HG02623 (cell line): ENCODE data around the gene VPS36.
"Not testable (repeated sequence)": the region's sequence is repeated elsewhere in the genome, so short reads cannot be mapped to it uniquely, and the experiment has no call there.

Source experiments
- ATAC-seq: cut with Tn5 transposase; IDR thresholded peaks from one replicate; pipeline ENCODE4 v1.9.1; 2021; ENCODE audit warnings: moderate library complexity; ENCODE audit not compliant: unreplicated experiment

Gene VPS36

DNA sequence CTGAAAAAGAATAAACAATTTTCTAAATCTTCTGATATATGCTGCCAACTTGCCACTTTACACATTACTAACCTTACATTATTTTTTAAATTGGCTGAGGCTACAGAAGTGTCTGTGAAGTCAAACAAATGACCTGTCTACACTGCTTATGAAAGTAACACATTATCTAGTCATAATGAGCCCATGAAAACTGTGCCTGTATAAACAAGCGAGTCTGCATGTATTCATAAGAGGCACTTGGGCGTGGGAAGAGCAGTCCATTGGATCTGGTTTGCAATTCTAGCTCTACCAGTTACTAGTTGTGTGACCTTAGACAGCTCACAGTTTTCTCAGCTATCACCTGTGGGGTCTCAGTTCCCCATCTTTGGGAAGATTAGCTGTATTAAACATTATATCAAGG is 3.1 kb downstream of the VPS36 start:
- ATAC-seq = no peak

DNA sequence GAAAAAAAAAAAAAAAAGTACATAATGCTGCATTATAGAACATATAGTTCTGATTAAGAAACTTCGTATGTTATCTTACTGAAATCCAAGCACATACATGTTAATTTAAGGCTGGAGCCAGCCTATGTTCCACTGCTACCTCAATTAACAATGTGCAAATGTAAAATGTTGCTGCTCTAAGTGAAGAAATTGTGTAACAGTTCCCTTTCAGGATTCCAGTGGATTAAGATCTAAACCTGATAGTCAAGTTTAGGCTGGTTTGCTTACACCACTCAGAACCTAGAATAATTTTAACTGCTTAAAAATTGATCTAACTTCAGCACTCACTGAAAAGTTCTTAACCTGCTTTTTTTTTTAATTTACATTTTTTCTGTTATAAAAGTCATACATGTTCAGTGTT is 4.2 kb downstream of the VPS36 start:
- ATAC-seq = no peak

DNA sequence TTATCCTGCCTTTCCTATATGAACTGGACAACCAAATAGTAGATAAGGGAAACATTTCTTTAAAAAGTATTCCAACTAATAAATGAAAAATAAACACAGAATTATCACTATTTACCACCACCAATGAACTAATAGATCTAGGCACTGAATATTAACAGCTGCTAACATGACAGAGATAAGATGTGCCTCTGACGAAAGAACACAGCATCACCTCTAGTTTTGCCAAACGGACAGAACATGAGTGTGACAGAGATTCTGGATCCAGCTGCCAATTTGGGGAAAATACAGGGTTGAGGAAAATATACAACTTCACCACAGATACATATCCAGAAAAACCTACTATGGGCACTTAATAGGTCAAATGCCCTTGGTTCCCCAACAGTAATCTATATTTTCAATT is 18.0 kb downstream of the VPS36 start:
- ATAC-seq = no peak

DNA sequence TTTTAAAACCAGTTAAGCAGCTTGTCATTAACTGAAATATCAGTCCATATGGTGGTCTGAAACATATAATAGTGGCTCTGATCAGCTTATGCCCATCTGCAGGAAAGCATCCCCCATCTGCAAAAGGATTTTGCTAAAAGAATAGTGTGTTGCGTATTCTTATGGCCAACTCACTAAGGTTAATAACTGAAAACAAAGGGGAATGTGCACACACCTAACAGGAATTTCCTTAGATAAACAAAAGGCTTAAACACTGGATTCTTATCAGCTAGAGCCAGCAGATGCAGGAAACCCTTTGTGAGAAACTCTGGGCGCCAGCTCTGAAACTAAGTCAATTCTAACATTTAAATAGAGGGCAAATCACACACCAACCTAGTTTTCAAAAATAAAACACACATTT is 22.1 kb downstream of the VPS36 start:
- ATAC-seq = no peak

DNA sequence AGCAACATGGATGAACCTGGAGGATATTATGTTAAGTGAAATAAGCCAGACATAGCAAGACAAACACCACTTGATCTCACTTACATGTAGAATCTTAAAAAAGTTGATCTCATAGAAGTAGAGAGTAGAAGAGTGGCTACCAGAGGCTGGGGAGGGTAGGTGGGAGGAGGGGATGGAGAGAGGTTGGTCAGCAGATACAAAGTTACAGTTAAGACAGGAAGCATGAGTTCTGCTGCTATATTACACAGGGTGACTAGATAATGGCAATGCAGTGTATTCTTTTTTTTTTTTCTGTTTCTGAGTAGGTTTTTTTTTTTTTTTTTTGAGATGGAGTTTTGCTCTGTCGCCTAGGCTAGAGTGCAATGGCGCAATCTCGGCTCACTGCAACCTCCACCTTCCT is 29.2 kb downstream of the VPS36 start:
- ATAC-seq = no peak

DNA sequence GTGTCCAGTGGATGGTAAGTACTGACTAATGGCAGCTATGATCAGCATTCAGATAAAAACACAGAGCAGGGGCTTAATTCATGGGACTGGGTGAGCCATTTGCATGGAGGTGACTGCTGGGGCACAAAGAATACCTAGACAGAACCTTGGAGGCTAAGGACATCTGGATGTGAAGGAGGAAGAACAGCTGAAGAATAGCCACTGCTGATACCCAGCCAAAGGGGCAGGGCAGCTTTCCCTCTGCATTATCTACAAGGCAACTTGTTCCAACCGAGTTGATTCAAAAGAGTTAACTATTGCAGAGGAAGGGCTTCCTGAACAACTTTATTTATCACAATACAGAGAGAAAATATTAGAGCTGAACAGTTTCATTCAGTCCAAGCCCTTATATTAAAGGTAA is 31.4 kb downstream of the VPS36 start:
- no peak for ATAC-seq

DNA sequence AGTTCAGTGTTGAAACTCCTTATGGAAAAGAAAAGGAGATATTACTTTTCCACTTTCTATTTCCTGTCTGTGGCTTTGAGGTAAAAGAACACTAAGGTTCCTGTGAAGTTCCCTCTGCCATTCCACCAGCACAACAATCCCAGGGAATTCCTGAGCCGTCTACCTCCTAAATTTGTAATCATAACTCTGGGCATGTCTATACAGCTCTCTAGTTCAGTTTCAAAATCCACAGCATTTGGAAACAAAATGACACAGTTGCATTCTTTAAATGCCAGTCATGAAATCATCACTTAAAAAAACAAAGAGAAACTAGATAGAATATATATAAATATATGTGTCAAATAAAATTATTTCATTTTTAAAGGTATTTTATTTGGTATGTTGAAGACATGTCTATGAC is 35.5 kb downstream of the VPS36 start:
- no peak for ATAC-seq

DNA sequence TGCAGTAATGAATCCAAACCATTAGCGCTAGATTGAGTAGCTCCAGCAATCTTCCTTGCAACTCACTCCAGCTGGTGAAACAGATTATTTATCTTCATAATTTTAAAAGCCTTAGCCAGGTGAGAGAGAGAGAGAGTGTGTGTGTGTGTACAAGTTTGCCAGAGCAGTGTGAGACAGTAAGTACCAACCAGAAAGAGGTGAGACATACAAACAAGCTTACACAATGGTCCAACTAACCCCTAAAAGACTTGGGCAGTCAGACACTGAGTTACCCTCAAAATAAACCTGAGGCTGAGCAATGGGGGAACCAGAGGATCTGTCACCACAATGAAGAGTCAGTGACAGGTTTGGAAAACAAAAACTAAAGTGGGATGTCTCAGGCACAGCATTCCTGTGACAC is 36.4 kb downstream of the VPS36 start:
- ATAC-seq = no peak

DNA sequence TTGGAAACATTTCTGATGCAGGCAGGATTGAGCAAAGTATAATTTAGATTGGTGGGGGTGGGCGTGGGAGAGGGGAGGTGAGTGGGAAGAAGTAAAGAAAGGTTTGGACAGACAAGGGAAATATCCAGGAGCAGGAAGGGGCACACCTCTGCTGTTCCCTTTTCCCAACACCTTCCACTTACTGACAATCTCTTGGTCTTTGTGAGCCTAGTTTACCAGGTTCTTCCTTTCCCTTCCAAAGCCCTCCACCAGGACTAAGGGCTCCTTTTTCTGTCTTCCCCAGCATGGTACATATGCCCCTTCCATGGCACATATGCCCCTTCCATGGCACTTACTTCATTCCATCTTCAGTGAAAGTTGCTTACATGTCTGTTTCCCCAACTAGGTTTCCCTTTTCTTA is 38.3 kb downstream of the VPS36 start:
- ATAC-seq = no peak

DNA sequence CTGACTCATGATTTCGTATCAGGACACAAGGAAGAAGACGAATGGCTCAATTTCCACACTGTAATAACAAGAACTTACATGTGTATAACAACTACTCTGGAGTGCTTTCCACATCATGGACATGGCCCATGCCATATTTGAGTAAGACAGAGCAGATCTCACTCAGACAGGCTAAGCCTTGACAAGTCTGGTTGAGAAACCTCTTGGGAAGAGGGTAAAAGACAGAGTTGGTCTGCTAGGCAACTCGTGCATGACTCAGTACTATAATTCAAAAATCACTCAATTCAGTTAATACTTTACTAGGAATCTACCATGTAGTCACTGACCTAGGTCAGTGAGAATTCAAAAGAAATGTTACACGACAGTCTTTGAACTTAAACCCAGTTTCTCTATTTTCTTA is 38.8 kb downstream of the VPS36 start:
- peak; percentile 89 for ATAC-seq

DNA sequence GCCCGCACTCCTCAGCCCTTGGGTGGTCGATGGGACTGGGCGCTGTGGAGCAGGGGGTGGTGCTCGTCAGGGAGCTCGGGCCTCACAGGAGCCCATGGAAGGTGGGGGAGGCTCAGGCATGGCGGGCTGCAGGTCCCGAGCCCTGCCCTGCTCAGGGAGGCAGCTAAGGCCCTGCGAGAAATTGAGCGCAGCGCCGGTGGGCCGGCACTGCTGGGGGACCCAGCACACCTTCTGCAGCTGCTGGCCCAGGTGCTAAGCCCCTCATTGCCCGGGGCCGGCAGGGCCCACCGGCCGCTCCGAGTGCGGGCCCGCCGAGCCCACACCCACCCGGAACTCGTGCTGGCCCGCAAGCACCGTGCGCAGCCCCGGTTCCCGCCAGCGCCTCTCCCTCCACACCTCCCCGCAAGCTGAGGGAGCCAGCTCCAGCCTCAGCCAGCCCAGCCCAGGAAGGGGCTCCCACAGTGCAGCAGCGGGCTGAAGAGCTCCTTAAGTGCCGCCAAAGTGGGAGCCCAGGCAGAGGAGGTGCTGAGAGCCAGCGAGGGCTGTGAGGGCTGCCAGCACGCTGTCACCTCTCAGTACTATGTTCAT is 42.3 kb downstream of the VPS36 start:
- not testable (repeated sequence) for ATAC-seq

DNA sequence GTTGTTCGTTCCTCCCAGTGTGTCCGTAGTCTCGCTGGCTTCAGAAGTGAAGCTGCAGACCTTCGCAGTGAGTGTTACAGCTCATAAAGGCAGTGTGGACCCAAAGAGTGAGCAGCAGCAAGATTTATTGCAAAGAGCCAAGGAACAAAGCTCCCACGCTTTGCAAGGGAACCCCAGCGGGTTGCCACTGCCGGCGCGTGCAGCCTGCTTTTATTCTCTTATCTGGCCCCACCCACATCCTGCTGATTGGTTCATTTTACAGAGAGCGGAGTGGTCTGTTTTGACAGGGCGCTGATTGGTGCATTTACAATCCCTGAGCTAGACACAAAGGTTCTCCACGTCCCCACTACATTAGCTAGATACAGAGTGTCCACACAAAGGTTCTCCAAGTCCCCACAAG is 43.0 kb downstream of the VPS36 start:
- not testable (repeated sequence) for ATAC-seq

DNA sequence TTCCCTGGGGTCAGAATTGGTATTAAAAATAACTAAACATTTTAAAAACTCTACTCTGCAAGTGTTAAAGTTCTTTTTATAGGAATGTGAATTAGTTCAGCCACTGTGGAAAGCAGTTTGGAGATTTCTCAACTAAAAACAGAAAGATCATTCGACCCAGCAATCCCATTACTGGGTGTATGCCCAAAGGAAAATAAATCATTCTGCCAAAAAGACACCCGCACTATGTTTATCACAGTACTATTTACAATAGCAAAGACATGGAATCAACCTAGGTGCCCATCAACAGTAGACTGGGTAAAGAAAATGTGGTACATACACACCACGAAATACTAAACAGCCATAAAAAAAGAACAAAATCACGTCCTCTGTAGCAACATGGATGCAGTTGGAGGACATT is 43.8 kb downstream of the VPS36 start:
- ATAC-seq = no peak

DNA sequence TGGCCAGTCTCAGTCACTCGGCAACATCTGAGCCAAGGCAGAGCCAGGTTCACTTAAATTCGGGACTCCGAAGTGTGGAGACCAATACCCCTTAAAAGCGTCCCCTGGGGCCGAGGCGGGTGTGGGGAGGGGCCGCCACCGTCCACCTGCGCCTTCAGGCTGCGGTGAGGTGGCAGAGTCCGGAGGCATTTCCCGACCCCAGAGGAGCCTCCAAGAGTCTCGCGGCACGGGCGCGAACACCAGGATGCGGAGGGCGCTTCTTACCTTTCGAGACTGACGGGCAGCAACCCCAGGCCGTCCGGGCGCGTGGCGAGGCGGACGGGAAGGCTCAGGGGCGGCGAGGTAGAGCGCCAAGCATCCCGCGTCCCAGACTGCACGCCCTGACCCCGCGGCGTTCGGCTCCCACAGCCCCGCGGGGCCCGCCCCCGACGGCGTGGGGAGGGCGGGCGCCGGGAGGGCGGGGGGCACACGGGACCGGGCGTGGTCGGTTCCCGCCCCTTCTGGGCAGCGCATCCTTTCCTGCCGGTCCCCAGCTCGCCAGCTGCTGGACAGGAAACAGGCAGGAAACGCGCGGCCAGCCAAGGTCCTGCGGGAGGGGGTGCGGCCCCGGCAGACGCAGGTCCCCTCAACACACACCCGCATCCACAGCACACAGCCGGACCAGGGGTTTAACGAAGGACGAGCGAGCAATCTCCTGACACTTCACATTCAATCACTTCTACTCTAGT is 44.5 kb downstream of the VPS36 start, which contains the start of gene THSD1:
THSD1 (minus strand) TSS at position 406 of the 728 bp plus-strand sequence. CDS start 3,572 bp downstream, outside the sequence.
- ATAC-seq = no peak

DNA sequence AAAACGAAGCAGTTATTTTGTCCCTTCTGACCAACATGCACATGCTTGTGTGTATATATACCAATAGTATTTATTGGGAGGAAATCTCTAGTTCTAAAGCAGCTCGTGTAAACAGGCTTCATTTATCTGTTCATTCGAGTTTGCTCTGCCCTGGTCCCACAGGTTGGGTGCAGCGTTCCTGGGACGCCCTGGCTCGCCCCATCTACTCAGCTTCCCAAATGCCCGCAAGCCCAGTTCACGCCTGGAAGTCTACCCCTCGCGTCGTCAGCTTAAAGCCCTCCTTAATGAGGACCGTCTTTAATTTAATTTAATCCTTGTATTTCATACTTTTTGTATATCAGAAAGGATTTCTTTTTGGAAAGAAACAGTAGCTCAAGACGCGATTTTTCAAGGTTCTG is 45.1 kb downstream of the VPS36 start:
- ATAC-seq = no peak

DNA sequence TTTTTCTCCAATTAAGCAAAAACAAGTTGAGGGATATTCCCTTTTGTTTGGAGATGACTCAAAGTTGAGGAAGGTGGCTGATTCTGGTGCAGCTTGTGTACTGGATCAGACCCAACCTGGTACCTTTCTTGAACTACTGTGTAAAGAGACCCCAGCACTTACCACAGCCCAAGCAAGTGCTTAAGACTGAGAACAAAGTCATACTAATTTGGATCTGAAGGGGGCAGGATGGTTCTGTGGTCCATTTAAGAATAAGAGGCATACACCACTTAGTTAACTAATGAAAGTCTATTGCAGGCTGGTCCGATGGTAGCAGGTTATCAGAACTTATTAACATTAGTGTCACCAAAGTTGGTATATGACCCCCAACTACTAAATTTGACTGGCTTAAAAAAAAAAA is 50.7 kb downstream of the VPS36 start:
- ATAC-seq = no peak

DNA sequence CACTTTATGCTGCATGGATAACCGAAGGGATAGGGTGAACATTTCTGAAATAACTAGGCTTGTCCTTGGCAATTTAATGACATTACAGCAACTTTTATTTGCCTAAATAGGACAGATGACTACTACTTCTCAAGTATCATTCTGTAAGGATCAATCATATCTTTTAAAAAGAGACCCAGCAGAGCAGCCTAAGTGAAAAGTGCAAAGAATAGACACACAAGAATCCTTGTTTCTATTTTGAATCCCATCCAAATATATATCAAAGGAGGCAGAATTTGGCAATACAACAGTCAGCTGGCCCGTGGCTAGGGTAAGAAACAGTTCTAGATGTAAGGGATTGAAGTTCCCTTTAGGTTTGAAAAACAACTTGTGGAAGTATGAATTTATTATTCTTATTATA is 51.4 kb downstream of the VPS36 start:
- no peak for ATAC-seq

DNA sequence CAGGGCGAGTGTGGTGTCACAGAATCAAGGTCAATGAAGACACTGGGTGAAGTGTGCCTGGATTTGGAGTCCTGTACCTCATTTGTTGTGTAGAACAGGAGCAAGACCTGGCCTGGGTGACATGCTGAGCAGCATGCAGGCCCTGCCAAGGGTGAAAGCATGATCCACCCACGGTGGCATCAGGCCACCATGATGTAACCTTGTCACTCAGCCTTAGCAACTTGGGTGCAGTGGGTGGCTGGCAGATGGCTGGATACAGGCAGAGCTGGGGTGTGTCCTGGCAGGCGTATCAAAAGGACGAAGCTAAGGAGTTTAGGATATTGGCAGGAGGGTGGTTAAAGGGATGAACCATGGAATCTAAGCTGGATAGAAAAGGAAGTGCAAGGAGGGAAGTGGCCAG is 54.7 kb downstream of the VPS36 start:
- no peak for ATAC-seq

DNA sequence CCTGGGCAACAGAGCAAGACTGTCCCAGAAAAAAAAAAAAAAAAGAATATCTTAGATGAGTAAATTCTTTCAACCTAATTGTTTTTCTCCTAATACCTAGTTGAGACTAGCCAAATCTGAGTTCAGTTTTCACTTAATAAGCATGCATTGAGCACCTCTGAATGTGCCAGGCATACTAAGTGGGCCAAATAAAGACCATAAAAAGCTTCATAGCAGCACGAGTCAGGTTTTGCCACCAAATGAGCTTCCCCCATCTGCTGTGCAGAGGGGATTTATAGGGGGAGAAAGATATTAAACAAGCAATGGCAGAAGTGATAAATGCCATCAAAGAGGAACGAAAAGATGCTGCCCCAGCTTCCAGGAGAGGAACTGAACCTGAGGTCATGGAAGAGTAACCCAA is 55.8 kb downstream of the VPS36 start:
- no peak for ATAC-seq

DNA sequence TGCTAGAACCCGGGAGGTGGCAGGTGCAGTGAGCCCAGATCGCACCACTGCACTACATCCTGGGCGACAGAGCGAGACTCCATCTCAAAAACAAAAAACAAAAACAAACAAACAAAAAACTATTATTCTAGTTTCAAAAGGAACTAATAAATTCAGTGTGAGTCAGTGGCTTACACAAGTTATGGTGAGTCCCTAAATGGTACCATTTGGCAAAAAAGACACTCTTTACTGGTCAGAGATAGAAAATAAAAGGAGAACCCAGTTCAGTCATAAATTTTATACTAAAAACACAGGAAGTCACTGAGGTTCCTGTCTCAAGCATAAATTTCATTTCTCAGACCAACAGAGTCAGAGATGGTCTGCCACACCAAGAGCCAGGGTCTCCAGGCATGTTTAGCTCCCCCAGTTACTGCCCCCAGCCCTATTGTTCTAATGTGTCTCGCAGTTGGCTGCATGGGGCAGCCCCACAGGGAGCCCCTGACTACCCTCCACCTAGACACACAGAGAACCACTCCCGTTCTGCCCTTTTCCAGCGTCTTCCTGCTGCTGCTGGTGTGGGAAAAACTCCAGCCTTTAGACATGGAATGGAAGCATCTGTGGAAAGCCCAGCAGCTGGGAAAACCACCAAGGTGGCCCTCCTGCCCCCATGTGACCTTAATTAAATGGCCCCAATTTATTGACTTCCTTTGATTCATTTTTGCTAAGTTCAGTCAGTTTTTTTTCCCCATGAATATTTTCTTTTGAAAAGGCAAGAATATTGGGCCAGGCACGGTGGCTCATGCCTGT is 56.7 kb downstream of the VPS36 start:
- no peak for ATAC-seq

DNA sequence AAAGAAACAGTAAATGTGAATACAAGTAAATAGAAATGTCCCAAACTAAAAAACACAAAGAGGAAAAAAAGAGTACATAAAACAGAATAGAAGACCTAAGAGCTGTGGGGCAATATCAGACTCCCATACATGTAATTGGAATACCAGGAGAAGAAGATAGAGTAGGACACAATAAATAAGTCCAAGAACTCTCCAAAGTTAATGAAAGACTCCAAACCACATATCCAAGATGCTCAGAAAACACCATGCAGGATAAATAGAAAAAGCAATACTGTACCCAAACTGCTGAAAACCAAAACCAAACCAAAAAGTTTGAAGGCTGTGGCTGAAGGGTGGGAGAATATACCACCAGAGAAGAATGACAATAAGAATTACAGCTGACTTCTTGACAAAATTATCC is 62.7 kb downstream of the VPS36 start:
- ATAC-seq = no peak

DNA sequence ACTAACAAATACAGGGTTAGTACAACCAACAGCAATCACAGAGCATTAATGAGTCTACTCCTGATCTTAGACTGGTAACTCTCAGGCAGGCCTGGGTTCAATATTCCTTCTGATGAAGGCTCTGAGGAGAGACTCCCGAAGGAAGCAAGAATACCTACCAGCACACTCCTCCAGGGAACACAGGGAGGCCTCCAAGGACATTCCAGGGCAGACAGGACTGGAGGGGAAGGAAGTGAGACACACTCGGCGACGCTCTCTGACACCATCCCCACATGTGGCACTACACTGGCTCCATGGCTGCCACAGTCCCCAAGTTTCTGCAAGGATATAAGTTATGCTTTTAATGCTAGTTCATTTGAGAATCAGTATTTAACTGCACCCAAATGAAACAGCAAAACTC is 64.6 kb downstream of the VPS36 start:
- ATAC-seq = no peak
